Suppressor macrophage (primary cell): Measurements from ENCODE around the gene MAP3K1.
"Not testable (repeated sequence)": the region's sequence is repeated elsewhere in the genome, so short reads cannot be mapped to it uniquely, and the experiment has no call there.

Experiments used
- DNase-seq, 4 experiments: peaks; one replicate each; pipeline ENCODE4 v3.0.0-alpha.2; 2020 to 2022
- total RNA-seq, 17 experiments: gene quantifications; one replicate each; lab custom pipeline; 2026; ENCODE audit warnings: mixed read lengths in 6 of 17, inconsistent platforms in 3 of 17; lab: John Stamatoyannopoulos, UW

Gene MAP3K1
- 39.8 to 243 (median 93.0) reads per million in 17 experiments for total RNA-seq

DNA sequence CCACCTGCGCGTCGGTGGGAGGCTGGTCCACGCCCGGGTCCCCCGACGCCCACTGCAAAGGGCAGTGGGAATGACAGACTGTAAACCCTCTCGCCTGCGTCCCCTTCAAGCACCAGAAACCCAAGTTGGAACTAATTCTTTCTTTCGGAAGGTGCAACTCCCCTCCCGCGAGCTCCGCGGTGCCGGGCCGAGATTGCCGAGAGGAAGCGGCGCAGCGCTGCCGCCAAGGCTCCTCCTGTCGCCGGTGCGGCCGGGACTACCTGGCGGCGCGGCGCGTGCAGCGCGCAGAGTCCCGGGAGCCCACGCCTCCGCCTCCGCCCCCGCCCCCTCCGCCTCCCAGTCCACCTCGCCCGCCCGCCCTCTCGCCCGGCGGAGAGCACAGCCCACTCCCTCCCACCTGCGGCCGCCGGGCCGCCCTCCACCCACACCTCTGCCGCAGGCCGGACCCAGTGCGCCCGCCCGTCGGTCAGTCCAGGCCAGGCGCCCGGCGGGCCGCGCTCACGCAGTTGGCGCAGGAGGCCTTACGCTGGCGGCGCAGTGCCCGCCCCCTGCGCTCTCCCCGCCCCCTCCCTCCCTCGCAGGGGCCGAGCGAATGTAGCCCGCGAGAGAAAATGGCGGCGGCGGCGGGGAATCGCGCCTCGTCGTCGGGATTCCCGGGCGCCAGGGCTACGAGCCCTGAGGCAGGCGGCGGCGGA, at the start of gene MAP3K1:
TSS of gene MAP3K1 (plus strand) at position 587 of the 695 bp plus-strand sequence. CDS start at position 612, 25 bp downstream.
- DNase-seq = peak; percentile 71 to 91 (median 86)

DNA sequence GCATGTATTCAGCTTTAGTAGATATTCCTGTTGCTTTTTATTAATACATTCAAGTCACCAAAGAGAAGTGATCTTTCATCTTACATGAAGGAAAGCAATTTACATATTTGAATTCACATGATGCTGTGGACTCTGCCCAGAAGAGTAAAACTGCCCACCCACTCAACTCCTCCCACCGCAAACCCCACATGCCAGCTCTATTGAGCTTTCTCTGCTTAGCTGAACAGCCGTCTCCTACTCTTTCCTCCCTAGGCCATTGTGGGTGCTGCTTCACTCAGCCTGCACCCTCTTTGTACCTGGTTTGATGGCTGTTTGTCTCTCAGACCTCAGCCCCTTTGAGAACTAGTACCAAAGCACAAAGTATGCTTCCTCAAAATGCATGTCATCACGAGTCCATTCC, 48.4 kb upstream of the MAP3K1 start:
- peak in 2 of 4 experiments; percentile 9 for DNase-seq

DNA sequence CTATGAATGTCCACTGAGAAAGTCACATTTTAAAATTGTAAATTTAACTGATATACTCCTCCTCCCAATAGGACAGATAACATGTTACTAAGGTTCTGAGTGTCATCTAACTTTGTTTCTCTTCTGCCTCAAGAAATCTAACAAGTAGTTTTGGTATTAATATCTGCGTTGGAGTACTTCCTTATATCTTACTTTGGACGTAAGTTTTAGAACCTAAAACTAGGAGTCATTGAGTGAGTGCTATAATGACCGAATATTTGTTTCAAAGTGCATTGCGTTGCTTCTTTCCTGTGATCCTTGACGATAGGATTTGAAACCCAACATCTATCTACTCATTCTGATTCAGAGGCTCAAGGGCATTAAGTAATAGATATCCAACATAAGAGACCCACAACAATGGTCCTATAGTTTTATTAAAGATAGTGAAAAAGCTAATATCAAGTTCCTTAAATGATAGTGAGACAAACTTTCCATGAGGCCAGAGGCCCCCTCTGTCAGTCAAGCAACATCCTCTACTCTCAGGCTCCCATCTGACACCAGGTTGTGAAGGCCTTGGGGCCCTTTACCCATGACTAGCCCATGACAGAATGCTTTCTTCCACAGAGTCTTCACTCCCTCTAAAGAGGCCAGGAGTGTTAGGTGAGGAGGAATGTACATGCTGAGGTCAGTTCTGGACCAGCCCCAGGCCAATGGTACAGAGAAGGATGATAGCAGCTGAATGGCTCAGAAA, 45.3 kb upstream of the MAP3K1 start:
- peak in 1 of 4 experiments; percentile 10 for DNase-seq

DNA sequence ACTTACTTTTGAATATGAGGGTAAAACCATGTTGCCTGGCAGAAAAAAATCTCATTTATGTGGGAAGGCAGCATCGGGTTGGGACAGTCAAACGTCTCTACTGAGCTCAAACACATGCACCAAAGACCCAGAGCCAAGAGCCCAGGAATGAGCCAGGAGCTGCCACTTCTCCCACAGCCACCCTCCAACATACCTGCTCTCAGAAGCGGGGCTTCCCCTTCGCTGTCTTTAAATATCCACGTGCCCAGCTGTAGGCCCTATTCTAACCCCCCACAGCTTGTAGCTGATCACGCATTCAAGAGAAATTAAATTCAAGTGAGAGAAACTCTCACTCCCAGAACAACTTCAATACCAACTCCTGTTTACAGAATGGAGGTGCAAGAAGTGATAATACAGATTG, 42.6 kb upstream of the MAP3K1 start:
- DNase-seq = no peak

DNA sequence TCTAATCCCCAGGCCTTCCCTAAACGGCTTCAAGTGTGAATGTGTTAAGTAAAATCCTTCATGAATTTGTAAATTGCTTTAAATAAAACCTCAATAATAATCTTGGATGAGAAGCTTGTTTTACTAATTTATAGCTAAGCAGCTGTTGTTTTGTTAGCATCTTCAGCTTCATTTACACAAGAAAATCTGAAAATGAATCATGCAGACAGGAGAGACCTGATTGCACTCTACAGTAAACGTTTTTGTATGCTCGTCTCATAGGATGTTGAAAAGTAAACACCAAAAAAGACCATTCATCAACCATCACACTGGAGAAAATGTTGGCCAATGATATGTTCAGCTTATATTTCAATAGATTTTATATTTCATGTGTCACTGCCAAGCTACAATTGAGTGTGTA, 40.4 kb upstream of the MAP3K1 start:
- no peak for DNase-seq

DNA sequence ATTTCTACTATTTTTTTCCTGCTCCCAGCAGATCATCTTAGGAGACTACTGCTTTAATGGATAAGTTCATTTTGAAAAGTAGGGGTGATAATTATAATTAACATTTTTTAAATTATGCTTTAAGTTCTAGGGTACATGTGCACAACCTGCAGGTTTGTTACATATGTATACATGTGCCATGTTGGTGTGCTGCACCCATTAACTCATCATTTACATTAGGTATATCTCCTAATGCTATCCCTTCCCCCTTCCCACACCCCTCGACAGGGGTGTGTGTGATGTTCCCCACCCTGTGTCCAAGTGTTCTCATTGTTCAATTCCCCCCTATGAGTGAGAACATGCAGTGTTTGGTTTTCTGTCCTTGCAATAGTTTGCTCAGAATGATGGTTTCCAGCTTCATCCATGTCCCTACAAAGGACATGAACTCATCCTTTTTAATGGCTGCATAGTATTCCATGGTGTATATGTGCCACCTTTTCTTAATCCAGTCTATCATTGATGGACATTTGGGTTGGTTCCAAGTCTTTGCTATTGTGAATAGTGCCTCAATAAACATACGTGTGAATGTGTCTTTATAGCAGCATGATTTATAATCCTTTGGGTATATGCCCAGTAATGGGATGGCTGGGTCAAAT, 39.0 kb upstream of the MAP3K1 start:
- not testable (repeated sequence) for DNase-seq

DNA sequence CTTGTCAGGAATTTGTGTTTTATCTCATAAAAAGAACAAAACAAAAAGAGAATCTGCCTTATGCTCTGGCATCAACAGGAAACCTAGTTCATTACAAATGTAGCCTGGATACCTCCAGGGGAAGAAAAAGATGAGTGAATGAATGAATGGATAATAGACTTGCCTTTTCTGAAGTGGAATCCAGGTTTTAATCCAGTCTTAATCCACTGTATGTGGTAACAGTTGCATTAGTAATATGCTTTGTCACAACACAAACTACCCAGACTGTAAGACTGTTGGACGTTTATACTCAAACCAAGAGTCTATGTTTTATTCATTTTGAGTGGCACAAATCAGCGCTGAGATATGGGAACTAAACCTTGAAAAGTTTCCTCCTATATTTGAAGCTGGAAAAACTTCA, 32.1 kb upstream of the MAP3K1 start:
- no peak for DNase-seq

DNA sequence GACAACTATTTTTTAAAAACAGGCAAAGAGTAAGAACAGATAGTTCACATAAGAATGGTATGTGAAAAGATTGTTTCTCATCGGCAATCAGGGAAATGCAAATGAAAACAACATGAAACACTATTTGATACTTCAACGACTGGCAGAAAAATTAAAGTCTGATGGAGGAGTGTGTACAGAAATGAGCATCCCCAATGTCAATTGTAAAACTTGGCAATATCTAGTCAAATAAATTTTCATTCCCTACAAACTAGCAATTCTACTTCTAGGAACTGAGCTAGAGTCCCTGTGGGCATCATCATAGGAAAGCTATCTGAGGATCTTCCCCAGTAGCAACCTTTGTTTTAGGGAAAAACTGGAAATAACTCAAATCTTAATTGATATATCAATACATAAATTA, 29.0 kb upstream of the MAP3K1 start:
- DNase-seq = no peak

DNA sequence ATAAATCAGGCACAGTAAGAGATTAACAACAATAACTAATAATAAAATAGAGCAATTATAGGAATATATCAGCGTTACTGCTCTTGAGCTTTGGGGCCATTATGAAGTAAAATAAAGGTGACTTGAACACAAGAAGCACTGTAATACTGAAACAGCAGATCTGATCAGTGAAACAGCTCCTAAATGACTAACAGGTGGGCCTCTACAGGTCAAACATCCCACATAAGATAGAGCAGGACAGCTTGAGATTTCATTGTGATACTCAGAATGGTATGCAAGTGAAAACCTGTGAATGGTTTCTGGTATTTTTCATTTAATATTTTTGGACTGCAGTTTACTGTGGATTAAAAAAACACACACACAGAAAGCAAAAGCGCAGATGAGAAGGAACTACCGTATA, 24.0 kb upstream of the MAP3K1 start:
- no peak for DNase-seq

DNA sequence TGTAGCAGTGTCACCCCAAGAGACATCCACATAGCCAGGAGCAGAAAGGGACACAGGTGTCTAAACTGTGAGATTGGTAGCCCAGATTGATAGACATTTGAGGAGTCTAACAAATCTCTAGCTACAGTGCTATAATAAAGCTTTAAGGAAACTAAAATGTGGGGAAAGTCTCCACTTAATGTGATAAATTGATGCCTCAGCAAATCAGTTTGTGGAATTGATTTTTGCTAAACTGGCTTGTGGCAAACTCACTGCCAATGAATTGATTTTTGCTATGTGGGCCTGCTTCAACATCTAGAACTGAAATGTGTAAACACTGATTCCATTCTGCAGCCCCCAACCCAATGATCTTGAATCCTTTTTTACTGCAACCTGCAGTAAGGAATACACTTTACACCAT, 16.8 kb upstream of the MAP3K1 start:
- DNase-seq = no peak

DNA sequence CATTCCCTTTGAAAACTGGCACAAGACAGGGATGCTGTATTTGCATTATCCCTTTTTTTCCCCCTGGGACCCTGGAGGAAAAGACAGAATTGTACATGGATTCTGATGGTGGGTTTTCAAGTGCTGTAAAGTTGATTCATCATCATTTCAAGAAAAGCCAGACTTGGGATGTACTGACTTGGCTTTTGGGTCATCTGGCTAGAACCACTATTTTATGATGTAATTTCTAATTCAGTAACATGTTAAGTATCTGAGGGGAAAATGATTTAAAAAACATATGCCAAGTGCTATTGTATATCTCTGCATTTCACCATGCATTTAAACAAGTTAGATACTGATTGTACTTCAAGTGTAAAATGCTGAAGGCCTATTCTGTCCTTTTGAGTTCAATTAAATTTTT, 15.2 kb upstream of the MAP3K1 start:
- DNase-seq = no peak

DNA sequence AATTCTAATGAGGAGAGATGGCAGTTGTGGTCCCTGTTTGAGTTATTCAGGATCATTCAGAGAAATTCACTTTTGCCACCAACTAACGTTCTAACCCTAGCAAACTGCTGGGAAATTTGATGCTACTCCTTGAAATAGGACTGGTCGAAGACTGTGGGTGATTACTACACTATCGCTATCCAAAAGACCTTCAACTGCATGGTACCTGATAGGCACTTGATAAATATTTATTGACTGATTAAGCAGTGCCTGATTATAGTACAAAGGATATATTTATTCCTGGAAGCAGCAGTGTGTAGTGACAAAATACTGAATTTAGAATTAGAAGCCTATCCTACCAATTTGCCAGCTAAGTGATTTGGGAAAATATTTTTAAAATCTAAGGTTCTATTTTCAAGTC, 14.1 kb upstream of the MAP3K1 start:
- DNase-seq = no peak

DNA sequence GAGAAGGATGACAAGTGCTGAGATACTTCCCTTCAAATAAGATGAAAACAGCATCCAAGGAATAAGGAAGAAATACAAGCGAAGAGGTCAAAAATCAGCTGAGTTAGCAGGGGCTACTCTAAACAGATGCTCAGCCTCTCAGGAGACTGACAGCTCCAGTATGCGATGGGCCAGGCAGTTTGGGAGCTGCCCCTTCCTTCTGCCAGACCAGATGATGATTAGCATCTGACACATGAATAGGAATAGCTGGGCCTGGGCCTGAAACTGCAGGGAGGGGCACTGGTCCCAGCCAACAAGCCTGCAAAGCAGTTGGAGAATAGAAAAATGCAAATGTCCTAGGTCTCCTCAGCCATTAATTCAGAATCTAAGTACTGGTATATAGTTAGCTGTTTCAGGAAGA, 13.1 kb upstream of the MAP3K1 start:
- no peak for DNase-seq

DNA sequence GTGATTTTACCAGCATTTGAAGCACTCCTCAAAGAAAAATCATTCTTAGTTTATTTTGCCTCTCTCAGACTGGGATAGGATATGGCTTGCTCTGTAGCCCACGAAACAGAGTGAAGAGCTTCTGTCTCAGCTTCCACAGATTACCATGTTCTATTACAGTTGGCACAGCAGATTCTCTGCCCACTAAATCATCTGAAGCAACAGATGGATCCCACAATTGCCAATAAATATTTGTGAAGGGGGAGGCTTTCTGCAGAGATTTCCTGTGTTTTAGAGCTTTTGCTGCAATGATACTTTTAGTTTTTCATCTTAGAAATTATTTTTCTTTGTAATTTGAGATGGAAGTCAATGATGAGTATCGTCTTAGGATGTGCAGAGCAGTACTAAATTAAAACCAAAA, 12.3 kb upstream of the MAP3K1 start:
- no peak for DNase-seq

DNA sequence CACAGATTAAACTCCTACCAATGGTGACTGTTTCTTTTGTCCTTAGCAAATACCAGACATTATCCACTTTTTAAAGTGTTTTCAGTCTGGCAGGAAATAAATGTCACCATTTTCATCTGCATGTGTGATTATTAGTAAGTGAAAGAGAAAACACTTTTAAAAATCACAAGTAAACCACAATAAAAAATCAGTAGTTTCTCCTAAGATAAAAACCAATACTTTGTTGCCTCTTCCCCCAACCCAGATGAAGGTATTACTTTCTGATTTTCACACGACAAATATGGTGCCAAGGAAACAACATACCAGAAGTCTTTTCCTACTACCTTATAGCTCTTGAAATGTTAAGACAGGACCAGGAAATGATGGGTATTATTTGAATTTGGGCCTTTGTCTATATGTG, 11.5 kb upstream of the MAP3K1 start:
- DNase-seq = no peak

DNA sequence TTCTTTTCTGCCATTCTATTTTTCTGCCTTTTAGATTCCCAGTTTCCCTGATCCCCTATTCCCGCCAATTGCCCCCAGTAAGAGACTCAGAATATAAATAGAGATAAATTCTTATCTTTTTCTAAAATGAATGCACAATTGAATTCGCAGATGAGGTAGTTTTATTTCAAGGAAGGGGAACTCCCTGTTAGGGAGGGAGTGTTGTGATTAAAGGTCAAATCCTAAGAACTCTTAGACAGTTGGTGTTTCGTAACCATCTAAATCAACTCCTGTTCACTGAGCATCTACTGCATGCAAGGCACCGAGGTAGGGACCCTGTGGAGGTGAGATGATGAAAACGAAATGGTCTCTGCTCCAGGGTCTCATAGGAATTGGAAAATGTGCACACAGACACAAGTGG, 7.7 kb upstream of the MAP3K1 start:
- peak in 3 of 4 experiments; percentile 16 to 61 (median 57) for DNase-seq

DNA sequence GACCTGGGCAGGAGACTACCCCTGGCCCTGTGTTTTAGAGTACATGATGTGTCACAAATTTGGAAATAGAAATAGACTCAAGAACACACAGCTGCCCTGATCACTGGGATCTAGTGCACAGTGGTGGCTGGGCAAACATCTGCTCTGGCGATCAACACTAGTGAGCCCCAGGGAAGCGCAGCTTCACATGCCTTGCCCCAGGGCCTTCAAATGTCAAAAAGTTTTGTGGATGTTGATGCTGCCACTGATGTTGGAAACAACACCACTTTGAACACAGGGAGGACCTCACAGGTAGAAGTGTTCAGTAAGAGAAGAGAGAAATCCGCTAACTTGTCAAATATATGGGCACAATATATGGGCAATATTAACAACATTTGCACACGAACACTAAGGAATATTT, 7.1 kb upstream of the MAP3K1 start:
- no peak for DNase-seq

DNA sequence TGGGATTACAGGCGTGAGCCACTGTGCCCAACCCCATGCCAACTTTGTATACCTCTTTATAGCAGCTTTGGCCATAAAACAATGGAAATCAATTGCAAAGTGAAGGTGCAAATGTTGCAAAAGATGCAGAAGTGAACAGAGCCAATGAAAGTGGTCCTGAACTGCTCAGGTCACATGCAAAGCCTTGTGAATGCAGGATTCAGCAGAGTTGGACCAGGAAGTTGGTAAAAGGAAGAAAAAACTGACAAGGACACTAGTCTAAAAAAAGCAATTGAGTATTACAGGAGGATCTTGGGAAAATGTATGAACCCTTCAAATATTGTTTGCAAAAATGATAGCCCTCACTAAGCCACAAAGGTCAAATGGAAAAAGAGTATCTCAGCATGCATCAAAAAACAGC, 4.5 kb upstream of the MAP3K1 start:
- peak in 3 of 4 experiments; percentile 45 to 66 (median 57) for DNase-seq

DNA sequence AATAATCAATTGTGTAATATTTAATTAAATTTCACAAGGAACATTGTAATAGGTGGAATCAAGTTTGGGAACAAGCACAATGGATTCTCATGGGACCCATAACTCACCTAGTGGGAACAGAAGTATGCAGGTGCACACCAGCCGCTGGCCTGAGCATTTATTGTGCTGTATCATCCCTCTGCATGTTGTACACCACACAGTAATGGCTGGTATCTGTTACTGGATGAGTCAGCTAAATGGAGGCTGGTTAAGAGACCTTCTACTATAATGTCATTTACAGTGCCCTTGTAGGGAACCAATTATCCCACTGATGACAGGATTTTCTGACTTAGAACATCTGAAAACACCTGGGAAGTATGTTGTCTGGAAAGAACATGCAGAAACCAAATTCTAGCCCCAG, 3.2 kb upstream of the MAP3K1 start:
- DNase-seq = no peak

DNA sequence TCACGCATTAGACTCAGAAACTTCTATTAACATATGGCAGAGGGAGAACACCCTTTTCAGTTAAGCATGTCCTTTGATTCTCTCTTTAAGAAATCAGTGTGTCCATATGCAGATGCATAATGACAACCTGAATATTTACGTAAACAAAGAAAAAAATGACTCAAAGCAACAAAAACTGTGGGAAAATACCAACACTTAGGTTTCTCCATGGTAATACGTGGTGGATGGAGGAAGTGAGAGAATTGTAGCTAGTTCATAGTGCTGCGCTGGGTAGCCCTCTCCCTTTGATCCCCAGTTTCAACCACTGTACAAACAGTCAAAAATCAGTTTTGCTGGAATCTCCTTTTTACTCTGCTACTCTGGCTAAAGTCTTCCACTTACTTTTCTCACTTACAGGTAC, 2.0 kb upstream of the MAP3K1 start:
- DNase-seq = peak; percentile 44 to 74 (median 56)

DNA sequence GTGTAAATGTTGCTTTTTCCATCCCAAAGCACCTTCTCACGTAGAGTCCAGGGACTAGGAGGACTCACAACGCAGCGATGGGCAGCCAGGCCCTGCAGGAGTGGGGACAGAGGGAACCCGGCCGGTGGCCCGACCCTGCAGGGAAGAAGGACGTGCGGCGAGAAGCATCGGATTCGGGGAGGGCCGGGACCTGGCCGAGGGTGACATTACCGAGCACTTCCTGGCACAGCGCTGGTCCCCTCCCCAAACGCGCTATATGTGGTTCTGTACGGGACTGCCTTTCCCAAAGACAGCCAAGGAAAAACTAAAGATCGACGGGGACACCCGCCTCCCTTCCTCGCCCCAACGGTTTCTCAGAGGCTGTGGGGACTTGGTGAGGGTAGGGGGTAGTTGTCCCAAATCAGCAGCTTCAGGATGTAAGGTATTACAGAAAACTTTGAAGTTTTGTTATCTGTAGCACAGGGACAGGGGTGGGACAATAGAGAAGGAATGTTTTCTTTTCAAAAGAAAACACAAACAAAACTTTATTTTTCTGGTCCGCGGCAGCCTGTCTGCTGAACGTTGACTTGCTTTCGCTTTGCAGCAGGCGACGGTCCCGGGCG, 887 bp upstream of the MAP3K1 start:
- peak; percentile 35 to 69 (median 58) for DNase-seq

DNA sequence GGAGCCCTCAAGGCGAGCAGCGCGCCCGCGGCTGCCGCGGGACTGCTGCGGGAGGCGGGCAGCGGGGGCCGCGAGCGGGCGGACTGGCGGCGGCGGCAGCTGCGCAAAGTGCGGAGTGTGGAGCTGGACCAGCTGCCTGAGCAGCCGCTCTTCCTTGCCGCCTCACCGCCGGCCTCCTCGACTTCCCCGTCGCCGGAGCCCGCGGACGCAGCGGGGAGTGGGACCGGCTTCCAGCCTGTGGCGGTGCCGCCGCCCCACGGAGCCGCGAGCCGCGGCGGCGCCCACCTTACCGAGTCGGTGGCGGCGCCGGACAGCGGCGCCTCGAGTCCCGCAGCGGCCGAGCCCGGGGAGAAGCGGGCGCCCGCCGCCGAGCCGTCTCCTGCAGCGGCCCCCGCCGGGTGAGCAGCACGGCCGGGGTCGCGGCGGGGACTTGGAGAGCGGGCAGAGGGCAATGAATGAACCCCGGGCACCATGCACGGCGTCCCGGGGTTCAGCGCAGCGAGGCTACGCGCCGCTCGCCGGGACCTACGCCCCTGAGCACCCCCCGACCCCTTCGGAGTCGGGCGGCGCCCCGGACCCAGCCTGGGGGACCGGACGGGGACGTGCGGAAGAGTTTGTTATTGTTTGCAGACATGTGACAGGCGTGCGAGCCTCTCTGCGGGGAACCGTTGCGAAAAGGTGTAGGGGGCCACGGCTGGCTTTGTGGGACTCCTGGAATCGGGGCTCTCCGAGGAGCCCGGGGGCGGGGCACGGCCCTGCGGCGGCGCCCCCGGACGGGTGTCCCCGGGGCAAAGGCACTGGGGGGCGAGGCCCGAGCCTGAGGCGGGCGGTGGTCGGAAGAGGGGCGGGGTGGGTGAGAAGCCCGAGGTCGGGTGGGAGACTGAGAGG, 553 bp downstream of the MAP3K1 start:
- DNase-seq = peak; percentile 57 to 85 (median 74)
